GM23248 (cell line): Measurements from ENCODE around the gene RSRC1. TPM values are rescaled to one million over a fixed set of nuclear protein-coding genes. Genes with fewer than 3 reads are reported as not detected.
"Not testable (repeated sequence)": the region's sequence is repeated elsewhere in the genome, so short reads cannot be mapped to it uniquely, and the experiment has no call there.

Source experiments
- DNase-seq: peaks from one replicate; pipeline ENCODE4 v3.0.0-alpha.2; 2015
- H2AFZ ChIP-seq: fragments of 200-600 bp; sonication (generic); 2 replicates; pipeline ENCODE4 v1.6.1; 2016; ENCODE audit warnings: antibody characterized with exemption
- H3F3A ChIP-seq: fragments of 200-600 bp; sonication (generic); 2 replicates; pipeline ENCODE4 v1.6.1; 2016; ENCODE audit warnings: mild to moderate bottlenecking, antibody characterized with exemption, mixed run types; ENCODE audit not compliant: insufficient read depth
- H3K27ac ChIP-seq: fragments of 200-600 bp; sonication (generic); 2 replicates; pipeline ENCODE4 v1.5.1; 2016; ENCODE audit warnings: mild to moderate bottlenecking
- H3K27me3 ChIP-seq: fragments of 200-600 bp; sonication (generic); replicated peaks from 2 replicates; pipeline ENCODE4 v1.6.1; 2016; ENCODE audit warnings: mild to moderate bottlenecking; ENCODE audit not compliant: insufficient read depth
- H3K36me3 ChIP-seq: fragments of 200-600 bp; sonication (generic); 2 replicates; pipeline ENCODE4 v1.6.1; 2016; ENCODE audit warnings: low read depth, mild to moderate bottlenecking
- H3K4me1 ChIP-seq: fragments of 200-600 bp; sonication (generic); 2 replicates; pipeline ENCODE4 v1.6.1; 2016; ENCODE audit warnings: mild to moderate bottlenecking; ENCODE audit not compliant: insufficient read depth
- H3K4me2 ChIP-seq: fragments of 200-600 bp; sonication (generic); one replicate; pipeline ENCODE4 v1.6.1; 2016; ENCODE audit warnings: mild to moderate bottlenecking; ENCODE audit not compliant: unreplicated experiment
- H3K4me3 ChIP-seq: fragments of 200-600 bp; sonication (generic); 2 replicates; pipeline ENCODE4 v1.5.1; 2016; ENCODE audit warnings: mild to moderate bottlenecking
- H3K79me2 ChIP-seq: fragments of 200-600 bp; sonication (generic); 2 replicates; pipeline ENCODE4 v1.6.1; 2016; ENCODE audit warnings: mild to moderate bottlenecking; ENCODE audit not compliant: insufficient read depth
- H3K9ac ChIP-seq: fragments of 200-600 bp; sonication (generic); 2 replicates; pipeline ENCODE4 v1.6.1; 2016; ENCODE audit warnings: mild to moderate bottlenecking
- H3K9me2 ChIP-seq: fragments of 200-600 bp; sonication (generic); 2 replicates; pipeline ENCODE4 v1.6.1; 2016; ENCODE audit warnings: mixed run types, mild to moderate bottlenecking, moderate library complexity; ENCODE audit not compliant: insufficient read depth
- H3K9me3 ChIP-seq: fragments of 200-600 bp; sonication (generic); one replicate; pipeline ENCODE4 v1.6.1; 2017; ENCODE audit warnings: low read depth
- H4K20me1 ChIP-seq: fragments of 200-600 bp; sonication (generic); 2 replicates; pipeline ENCODE4 v1.6.0; 2016; ENCODE audit not compliant: insufficient read depth
- EZH2 ChIP-seq: fragments of 200-600 bp; sonication (generic); IDR thresholded peaks from 2 replicates; pipeline ENCODE4 v1.6.1; 2018; ENCODE audit warnings: antibody characterized with exemption, mild to moderate bottlenecking; ENCODE audit not compliant: insufficient read depth, poor library complexity, severe bottlenecking
- EZH2phosphoT487 ChIP-seq: fragments of 200-600 bp; sonication (generic); IDR thresholded peaks from 2 replicates; pipeline ENCODE4 v1.6.1; 2018; ENCODE audit warnings: antibody characterized with exemption, moderate library complexity, mild to moderate bottlenecking, low read depth; ENCODE audit not compliant: insufficient read depth
- WGBS, 2 experiments: methylation state at CpG; one replicate each; pipeline ENCODE4 v1.1.6; 2015 to 2017; ENCODE audit warnings: low lambda C conversion rate in 2 of 2, low coverage in 1 of 2; ENCODE audit errors: missing lambda C conversion rate in 2 of 2; 5-methylcytosine and 5-hydroxymethylcytosine counted together
- in situ Hi-C: fragments of 300-500 bp; cut with MboI; formaldehyde crosslinking; loops from 2 replicates; pipeline ENCODE4 v1.15.0; 2020
- polyA plus RNA-seq: library from polyadenylated mRNA; unstranded; fragments of >200 nt; fragmentation: Nextera tagmentation; extraction: Ambion mirVana; gene quantifications from 2 replicates; pipeline ENCODE4 v1.2.1, GENCODE V29; 2016
- total RNA-seq: library from RNA; depleted of rRNA; stranded (reverse); fragments of >200 nt; shearing (Covaris generic); gene quantifications from 2 replicates; pipeline ENCODE4 v1.2.3, GENCODE V29; 2014

RSRC1 gene
- total and polyA plus RNA-seq, 2 experiments from 2014 or later: 28.5 to 34.6 TPM

DNA sequence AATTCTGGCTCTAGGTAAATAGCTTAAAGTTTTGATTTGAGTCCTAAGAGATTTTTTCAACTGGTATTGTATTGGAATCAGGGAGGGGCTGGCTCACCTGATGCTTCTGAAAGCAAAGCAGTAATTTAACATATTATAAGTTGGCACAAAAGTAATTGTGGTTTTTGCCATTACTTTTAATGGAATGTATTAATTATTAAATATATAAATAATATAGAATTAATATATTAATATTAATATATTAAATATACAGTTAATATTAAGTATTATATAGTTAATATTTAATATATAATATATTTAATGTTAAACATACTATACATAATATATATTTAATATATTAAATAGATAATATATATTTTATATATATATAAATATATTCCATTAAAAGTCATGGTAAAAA is 10.4 kb downstream of the RSRC1 start:
- peaks cover 55% of the 10 kb centered on the region for H3K79me2 ChIP-seq
- H3K4me2 ChIP-seq: no peak overlapping the region
- H2AFZ ChIP-seq: no peak overlapping the region
- no peaks in the 10 kb centered on the region for H4K20me1 ChIP-seq
- H3K4me1 ChIP-seq: no peaks in the 10 kb centered on the region
- DNase-seq: no peak
- no peaks in the 10 kb centered on the region for H3F3A ChIP-seq
- in situ Hi-C loops: no loop called here
- no peaks in the 10 kb centered on the region for H3K9me2 ChIP-seq
- H3K27me3 ChIP-seq: no peaks in the 10 kb centered on the region
- no peak overlapping the region for H3K9ac ChIP-seq
- TF ChIP-seq EZH2phosphoT487 (no peak), EZH2 (no peak)
- no peaks in the 10 kb centered on the region for H3K9me3 ChIP-seq
- no peak overlapping the region for H3K27ac ChIP-seq
- peaks cover 7% of the 10 kb centered on the region for H3K36me3 ChIP-seq
- no peak overlapping the region for H3K4me3 ChIP-seq

DNA sequence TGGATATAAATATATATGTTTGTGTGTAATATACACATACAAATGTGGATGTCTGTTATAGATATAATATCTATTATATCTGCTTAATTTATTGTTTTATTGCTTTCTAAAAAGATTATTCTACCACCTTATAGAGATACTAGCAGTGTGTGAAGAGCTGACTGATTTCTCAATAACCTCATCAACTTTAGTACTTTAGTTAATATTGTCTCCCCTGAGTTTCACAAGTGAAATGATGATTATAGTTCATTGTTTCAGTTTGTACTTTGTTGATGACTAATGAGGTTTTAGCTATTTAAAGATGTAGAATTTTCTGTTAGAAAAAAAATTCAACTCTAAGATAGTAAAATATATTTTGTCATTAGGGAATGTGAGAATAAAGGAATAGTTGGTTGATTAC is 11.4 kb downstream of the RSRC1 start:
- Histone ChIP-seq H4K20me1 (no peaks in the 10 kb centered on the region), H3K9ac (no peak overlapping the region), H3K27me3 (no peaks in the 10 kb centered on the region), H3F3A (no peaks in the 10 kb centered on the region), H3K9me3 (no peaks in the 10 kb centered on the region), H2AFZ (no peak overlapping the region), H3K4me3 (no peak overlapping the region), H3K79me2 (peaks cover 55% of the 10 kb centered on the region), H3K4me1 (no peaks in the 10 kb centered on the region), H3K36me3 (peaks cover 11% of the 10 kb centered on the region), H3K9me2 (no peaks in the 10 kb centered on the region), H3K4me2 (no peak overlapping the region), H3K27ac (no peak overlapping the region)
- DNase-seq: no peak
- TF ChIP-seq EZH2phosphoT487: no peak
- TF ChIP-seq EZH2: no peak
- in situ Hi-C loops: no loop called here

DNA sequence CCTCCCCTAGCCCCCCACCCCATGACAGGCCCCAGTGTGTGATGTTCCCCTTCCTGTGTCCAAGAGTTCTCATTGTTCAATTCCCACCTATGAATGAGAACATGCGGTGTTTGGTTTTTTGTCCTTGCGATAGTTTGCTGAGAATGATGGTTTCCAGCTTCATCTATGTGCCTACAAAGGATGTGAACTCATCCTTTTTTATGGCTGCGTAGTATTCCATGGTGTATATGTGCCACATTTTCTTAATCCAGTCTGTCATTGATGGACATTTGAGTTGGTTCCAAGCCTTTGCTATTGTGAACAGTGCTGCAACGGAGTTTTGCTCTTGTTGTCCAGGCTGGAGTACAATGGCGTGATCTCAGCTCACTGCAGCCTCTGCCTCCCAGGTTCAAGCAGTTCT is 12.8 kb downstream of the RSRC1 start:
- H3K4me3 ChIP-seq, H3K4me1 ChIP-seq, H3K9me3 ChIP-seq, H3F3A ChIP-seq, H2AFZ ChIP-seq, H3K9me2 ChIP-seq, H3K27me3 ChIP-seq, H3K27ac ChIP-seq, in situ Hi-C loops, H3K4me2 ChIP-seq, H4K20me1 ChIP-seq, H3K9ac ChIP-seq, DNase-seq: not testable (repeated sequence)
- H3K36me3 ChIP-seq: peaks cover 18% of the 10 kb centered on the region
- WGBS, 2 experiments: 88 to 94% methylated on average over 5 of the region's 5 CpGs
- peaks cover 45% of the 10 kb centered on the region for H3K79me2 ChIP-seq

DNA sequence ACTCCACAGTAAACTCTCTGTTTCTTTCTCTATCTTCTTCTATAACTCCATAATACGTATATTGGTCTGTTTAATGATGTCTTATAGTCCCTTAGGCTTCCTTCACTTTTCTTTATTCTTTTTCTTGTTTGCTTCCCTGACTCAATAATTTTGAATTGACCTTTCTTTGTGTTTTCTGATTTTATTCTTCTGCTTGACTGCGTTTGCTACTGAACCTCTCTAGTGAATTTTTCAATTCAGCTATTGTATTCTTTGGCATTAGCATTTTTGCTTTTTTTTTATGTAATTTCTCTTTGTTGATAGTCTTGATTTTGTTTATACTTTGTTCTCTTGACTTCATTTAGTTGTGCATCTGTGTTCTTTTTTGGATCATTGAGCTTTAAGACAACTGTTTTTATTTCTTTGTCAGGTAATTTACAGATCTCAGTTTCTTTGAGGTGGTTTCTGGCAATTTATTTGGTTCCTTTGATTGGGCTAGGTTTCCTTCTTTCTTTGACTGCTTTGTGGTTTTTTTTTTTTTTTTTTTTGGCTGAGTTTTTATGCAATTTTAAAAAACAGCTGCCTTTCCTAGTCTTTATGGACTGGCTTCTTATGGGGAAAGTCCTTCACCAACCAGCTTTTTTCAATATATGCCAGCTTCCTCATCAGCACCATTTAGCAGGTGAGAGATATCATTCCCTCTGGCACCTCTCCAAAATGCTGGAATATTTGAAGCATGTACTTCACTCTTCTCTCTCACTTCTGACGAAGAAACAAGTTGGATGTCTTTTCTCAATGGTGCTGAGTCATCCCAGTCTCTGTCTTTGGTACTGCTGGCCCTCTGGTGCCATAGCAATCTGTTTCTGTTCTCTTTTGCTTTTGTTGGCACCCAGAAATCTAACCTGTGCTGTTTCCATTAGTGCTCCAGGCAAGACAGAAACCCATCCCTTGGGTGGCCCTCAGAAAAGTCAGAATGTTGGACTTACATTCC is 17.6 kb downstream of the RSRC1 start:
- Histone ChIP-seq H3K9me3 (no peaks in the 10 kb centered on the region), H3F3A (no peaks in the 10 kb centered on the region), H3K4me1 (no peaks in the 10 kb centered on the region), H3K79me2 (peaks cover 22% of the 10 kb centered on the region), H3K36me3 (peaks cover 18% of the 10 kb centered on the region), H3K4me3 (no peak overlapping the region), H3K9ac (no peak overlapping the region), H3K4me2 (no peak overlapping the region), H3K9me2 (no peaks in the 10 kb centered on the region), H2AFZ (no peak overlapping the region), H4K20me1 (no peaks in the 10 kb centered on the region), H3K27me3 (no peaks in the 10 kb centered on the region), H3K27ac (no peak overlapping the region)
- in situ Hi-C loops: no loop called here
- TF ChIP-seq EZH2phosphoT487: no peak
- no peak for TF ChIP-seq EZH2
- peak; percentile 31 for DNase-seq
- 78 to 81% methylated on average over 3 of the region's 3 CpGs for WGBS, 2 experiments

DNA sequence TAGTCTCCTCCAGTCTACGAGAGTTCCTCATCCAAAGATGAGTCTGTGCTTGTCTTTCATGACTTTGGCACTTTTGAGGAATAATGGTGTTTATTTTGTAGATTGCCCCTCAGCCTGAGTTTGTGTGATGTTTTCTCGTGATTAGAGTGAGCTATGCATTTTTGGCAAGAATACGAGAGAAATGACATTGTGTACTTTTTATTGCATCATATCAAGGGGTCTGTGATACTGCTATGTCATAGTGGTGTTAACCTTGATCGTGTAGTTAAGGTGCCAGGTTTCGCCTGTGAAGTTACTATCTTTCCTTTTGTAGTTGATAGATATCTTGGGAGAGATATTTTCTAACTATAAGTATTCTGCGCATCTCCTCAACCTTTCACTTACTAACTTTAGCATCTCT is 18.9 kb downstream of the RSRC1 start:
- Histone ChIP-seq H3K27me3 (no peaks in the 10 kb centered on the region), H3K4me1 (no peaks in the 10 kb centered on the region), H3F3A (no peaks in the 10 kb centered on the region), H3K9ac (no peak overlapping the region), H3K4me2 (no peak overlapping the region), H4K20me1 (no peaks in the 10 kb centered on the region), H3K79me2 (peaks cover 22% of the 10 kb centered on the region), H3K9me2 (no peaks in the 10 kb centered on the region), H2AFZ (no peak overlapping the region), H3K9me3 (no peaks in the 10 kb centered on the region), H3K4me3 (no peak overlapping the region), H3K36me3 (peaks cover 18% of the 10 kb centered on the region), H3K27ac (no peak overlapping the region)
- TF ChIP-seq EZH2 (no peak), EZH2phosphoT487 (no peak)
- 87% methylated on average over 6 of the region's 6 CpGs for WGBS, 2 experiments
- DNase-seq: no peak
- in situ Hi-C loops: no loop called here
